Stomach (tissue), 4 donors: Measurements from ENCODE around the gene LRIT2.

Experiments used
- CTCF ChIP-seq, 7 experiments: fragments of 450-650 bp in 4 of 7; fragments of 200-600 bp in 3 of 7; sonication (generic) in 3 of 7; IDR thresholded peaks; one replicate each; pipeline ENCODE4 v1.5.1; 2016 to 2019; ENCODE audit warnings: antibody characterized with exemption in 7 of 7, control low read depth in 2 of 7, mild to moderate bottlenecking in 1 of 7
- EP300 ChIP-seq: sonication (generic); formaldehyde crosslinking; IDR thresholded peaks from one replicate; pipeline ENCODE4 v1.6.1; 2017; ENCODE audit warnings: antibody characterized with exemption
- POLR2A ChIP-seq, 4 donors: fragments of 450-650 bp; IDR thresholded peaks; one replicate each; pipeline ENCODE4 v1.6.1; 2016; ENCODE audit warnings: antibody characterized with exemption in 4 of 4, control low read depth in 2 of 4, mild to moderate bottlenecking in 1 of 4, moderate library complexity in 1 of 4
- POLR2AphosphoS5 ChIP-seq, 3 donors: sonication (generic); formaldehyde crosslinking; IDR thresholded peaks; one replicate each; pipeline ENCODE4 v1.6.1; 2016; ENCODE audit warnings: antibody characterized with exemption in 3 of 3

DNA sequence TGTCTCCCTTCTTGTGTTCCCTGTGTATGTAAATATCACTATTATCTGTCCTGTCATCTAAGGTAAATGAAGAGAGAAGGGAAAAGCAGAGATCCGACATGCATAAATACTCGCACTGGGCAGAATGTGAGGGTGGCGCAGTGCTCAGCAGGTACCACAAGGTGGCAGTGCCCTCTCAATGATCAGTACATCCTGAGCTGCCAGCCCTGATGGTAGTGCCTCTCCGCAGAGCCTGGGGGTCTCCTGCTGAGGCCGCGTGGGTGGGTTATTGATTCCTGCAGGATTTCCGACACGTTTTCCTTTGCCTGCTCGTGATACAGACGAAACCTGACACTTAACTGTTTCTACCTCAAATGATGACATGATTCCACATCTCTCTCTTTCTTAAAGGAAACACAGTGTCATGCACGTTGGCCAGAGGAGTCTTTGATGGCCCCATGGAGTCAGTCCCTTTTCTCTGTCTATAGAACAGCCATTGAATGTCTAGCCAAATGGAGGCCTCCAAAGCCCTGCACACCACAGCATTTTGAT, 39.3 kb upstream of the LRIT2 start:
- peak in 5 of 7 experiments; percentile 77 to 94 (median 91) for TF ChIP-seq CTCF (IDR thresholded peaks at IDR 0.05)
- no peak for TF ChIP-seq POLR2A (IDR thresholded peaks at IDR 0.05)
- no peak for TF ChIP-seq EP300
- no peak for TF ChIP-seq POLR2AphosphoS5 (IDR thresholded peaks at IDR 0.05)
